IPS-20b (cell line): ENCODE results near the gene DDX49.

Experiments
- H3K27ac ChIP-seq: one replicate; pipeline ENCODE4 v1.5.1; 2013; ENCODE audit warnings: low read length
- H3K27me3 ChIP-seq: 2 replicates; pipeline ENCODE4 v1.6.1; 2013; ENCODE audit warnings: mild to moderate bottlenecking, low read length, inconsistent platforms; ENCODE audit not compliant: insufficient read depth
- H3K36me3 ChIP-seq: 2 replicates; pipeline ENCODE4 v1.6.1; 2013; ENCODE audit warnings: low read depth, mild to moderate bottlenecking, inconsistent platforms, low read length, moderate library complexity; ENCODE audit not compliant: insufficient read depth
- H3K4me1 ChIP-seq: 2 replicates; pipeline ENCODE4 v1.6.1; 2013; ENCODE audit warnings: mild to moderate bottlenecking, control low read depth, inconsistent platforms, low read length, moderate library complexity; ENCODE audit not compliant: insufficient read depth
- H3K4me3 ChIP-seq: 2 replicates; pipeline ENCODE4 v1.5.1; 2013; ENCODE audit warnings: mild to moderate bottlenecking, low read length, inconsistent platforms
- H3K9ac ChIP-seq: 2 replicates; pipeline ENCODE4 v1.6.1; 2013; ENCODE audit warnings: low read depth, mild to moderate bottlenecking, inconsistent platforms, low read length, moderate library complexity
- H3K9me3 ChIP-seq: 2 replicates; pipeline ENCODE4 v1.6.1; 2013; ENCODE audit warnings: mild to moderate bottlenecking, low read depth, low read length, inconsistent platforms; ENCODE audit not compliant: insufficient read depth

Gene DDX49

GRCh38 chr19:18920400-18920799 is 885 bp downstream of the DDX49 start:
- Histone ChIP-seq H3K4me1 (peaks cover 4% of the 10 kb centered on the region), H3K27me3 (no peaks in the 10 kb centered on the region), H3K9ac (peak overlapping the region; percentile 71; the same call in 1 of the 2 replicates), H3K4me3 (peak overlapping the region; percentile 97), H3K9me3 (no peaks in the 10 kb centered on the region), H3K27ac (no peak overlapping the region), H3K36me3 (peaks cover 32% of the 10 kb centered on the region)

GRCh38 chr19:18921593-18921992 is 2.1 kb downstream of the DDX49 start:
- no peak overlapping the region for H3K27ac ChIP-seq
- no peak overlapping the region for H3K9ac ChIP-seq
- no peaks in the 10 kb centered on the region for H3K9me3 ChIP-seq
- H3K27me3 ChIP-seq: no peaks in the 10 kb centered on the region
- H3K36me3 ChIP-seq: peaks cover 43% of the 10 kb centered on the region
- H3K4me1 ChIP-seq: peaks cover 4% of the 10 kb centered on the region
- no peak overlapping the region for H3K4me3 ChIP-seq

- H3K9ac ChIP-seq: no peak overlapping the region
- no peak overlapping the region for H3K4me3 ChIP-seq
- H3K36me3 ChIP-seq: peaks cover 51% of the 10 kb centered on the region
- peaks cover 4% of the 10 kb centered on the region for H3K4me1 ChIP-seq
- H3K27me3 ChIP-seq: no peaks in the 10 kb centered on the region
- no peak overlapping the region for H3K27ac ChIP-seq
- no peaks in the 10 kb centered on the region for H3K9me3 ChIP-seq
These were observed 2.9 kb downstream of the DDX49 start for GRCh38 chr19:18922228-18922985.

- Histone ChIP-seq H3K27me3 (no peaks in the 10 kb centered on the region), H3K4me3 (no peak overlapping the region), H3K27ac (no peak overlapping the region), H3K36me3 (peaks cover 67% of the 10 kb centered on the region), H3K9me3 (no peaks in the 10 kb centered on the region), H3K9ac (no peak overlapping the region), H3K4me1 (peaks cover 4% of the 10 kb centered on the region)
These were observed 5.2 kb downstream of the DDX49 start for GRCh38 chr19:18924684-18925213.

GRCh38 chr19:18928018-18928805 is 8.7 kb downstream of the DDX49 start:
- Histone ChIP-seq H3K9ac (no peak overlapping the region), H3K27ac (no peak overlapping the region), H3K4me1 (no peaks in the 10 kb centered on the region), H3K4me3 (no peak overlapping the region), H3K36me3 (peaks cover 52% of the 10 kb centered on the region), H3K9me3 (no peaks in the 10 kb centered on the region), H3K27me3 (no peaks in the 10 kb centered on the region)

GRCh38 chr19:18929311-18929710 is 9.8 kb downstream of the DDX49 start:
- H3K4me1 ChIP-seq: no peaks in the 10 kb centered on the region
- no peak overlapping the region for H3K27ac ChIP-seq
- peaks cover 46% of the 10 kb centered on the region for H3K36me3 ChIP-seq
- H3K9ac ChIP-seq: no peak overlapping the region
- no peak overlapping the region for H3K4me3 ChIP-seq
- no peaks in the 10 kb centered on the region for H3K9me3 ChIP-seq
- no peaks in the 10 kb centered on the region for H3K27me3 ChIP-seq

- Histone ChIP-seq H3K27me3 (no peaks in the 10 kb centered on the region), H3K4me1 (no peaks in the 10 kb centered on the region), H3K4me3 (no peak overlapping the region), H3K27ac (no peak overlapping the region), H3K9ac (no peak overlapping the region), H3K36me3 (peaks cover 30% of the 10 kb centered on the region), H3K9me3 (no peaks in the 10 kb centered on the region)
These were observed 12.0 kb downstream of the DDX49 start for GRCh38 chr19:18931316-18932162.

- Histone ChIP-seq H3K27me3 (no peaks in the 10 kb centered on the region), H3K36me3 (peaks cover 22% of the 10 kb centered on the region), H3K4me3 (peak overlapping the region; percentile 80), H3K9me3 (no peaks in the 10 kb centered on the region), H3K4me1 (no peaks in the 10 kb centered on the region), H3K9ac (no peak overlapping the region), H3K27ac (no peak overlapping the region)
These were observed 12.8 kb downstream of the DDX49 start for GRCh38 chr19:18932216-18932841.

GRCh38 chr19:18933297-18933696 is 13.8 kb downstream of the DDX49 start:
- Histone ChIP-seq H3K9me3 (no peaks in the 10 kb centered on the region), H3K9ac (no peak overlapping the region), H3K27ac (no peak overlapping the region), H3K4me1 (no peaks in the 10 kb centered on the region), H3K36me3 (peaks cover 16% of the 10 kb centered on the region; the same call in 1 of the 2 replicates), H3K27me3 (no peaks in the 10 kb centered on the region), H3K4me3 (peak overlapping the region; percentile 60; the same call in 1 of the 2 replicates)

- H3K4me3 ChIP-seq: peak overlapping the region; percentile 81; the same call in 1 of the 2 replicates
- peaks cover 5% of the 10 kb centered on the region for H3K4me1 ChIP-seq
- no peaks in the 10 kb centered on the region for H3K9me3 ChIP-seq
- 0 out of 2 replicates have a peak, but pooled peaks cover 9% of the 10 kb centered on the region for H3K36me3 ChIP-seq
- peaks cover 15% of the 10 kb centered on the region for H3K27me3 ChIP-seq
- no peak overlapping the region; the same call in 1 of the 2 replicates for H3K9ac ChIP-seq
- H3K27ac ChIP-seq: no peak overlapping the region
These were observed 19.6 kb downstream of the DDX49 start for GRCh38 chr19:18939163-18939562.
